Left lung (tissue), 10 donors: ENCODE results near the gene GCC2. TPM values are rescaled to one million over a fixed set of nuclear protein-coding genes. Genes with fewer than 3 reads are reported as not detected.
A peak's percentile ranks its signal among the peaks of the same experiment; 100 is the strongest.
"Not testable (repeated sequence)": the region's sequence is repeated elsewhere in the genome, so short reads cannot be mapped to it uniquely, and the experiment has no call there.

Experiments
- ATAC-seq: fragments of 200-7000 bp; cut with Tn5 transposase; one replicate; pipeline ENCODE4 v1.9.1; 2020; ENCODE audit warnings: moderate library complexity
- DNase-seq, 4 donors: peaks; one replicate each; pipeline ENCODE4 v3.0.0-alpha.2; 2013 to 2020
- H3K27ac ChIP-seq, 2 donors: fragments of 200-600 bp; sonication (generic) in 1 of 2; one replicate each; pipeline versions ENCODE4 v1.5.0 to v1.8.0; 2020 to 2021
- H3K27me3 ChIP-seq, 2 donors: fragments of 200-600 bp; sonication (generic) in 1 of 2; one replicate each; pipeline versions ENCODE4 v1.5.0 to v1.8.0; 2020 to 2021
- H3K36me3 ChIP-seq, 2 donors: fragments of 200-600 bp; sonication (generic) in 1 of 2; one replicate each; pipeline versions ENCODE4 v1.5.0 to v1.8.0; 2020 to 2021
- H3K4me1 ChIP-seq, 2 donors: fragments of 200-600 bp; one replicate each; pipeline ENCODE4 v1.8.0; 2021
- H3K4me3 ChIP-seq, 2 donors: fragments of 200-600 bp; sonication (generic) in 1 of 2; one replicate each; pipeline versions ENCODE4 v1.5.0 to v1.8.0; 2020 to 2021; ENCODE audit warnings: mild to moderate bottlenecking in 1 of 2
- H3K9me3 ChIP-seq, 2 donors: fragments of 200-600 bp; sonication (generic) in 1 of 2; one replicate each; pipeline versions ENCODE4 v1.5.0 to v1.8.0; 2020 to 2021
- intact Hi-C, 2 donors: fragments of 100-400 bp; cut with DNase I; formaldehyde crosslinking; loops; one replicate each; pipeline versions ENCODE4 v1.11.2 to v1.14.2; 2022
- polyA plus RNA-seq, 6 donors: library from polyadenylated mRNA; unstranded; fragments of 120-200 nt; gene quantifications; one replicate each; pipeline ENCODE4 v1.2.1, GENCODE V29; 2013; ENCODE audit not compliant: insufficient read length in 6 of 6
- total RNA-seq, 2 donors: library from RNA; stranded (reverse); fragmentation: NEBNext Ultra II Directional; extraction: Animal tissue kit (Norgen Biotek cat#: 25700); gene quantifications; one replicate each; pipeline ENCODE4 v1.2.1, GENCODE V29; 2021
- TF ChIP-seq, protein P1 (sequence below), 2 donors: fragments of 200-600 bp; sonication (generic) in 1 of 2; IDR thresholded peaks; one replicate each; pipeline versions ENCODE4 v1.5.0 to v1.8.0; 2021; ENCODE audit warnings: antibody characterized with exemption in 2 of 2
- donor health status: DM: no; HTN: yes; CAD: no.
- donor health status: DM: no; HTN: no; CAD: no.

Gene GCC2
- total and polyA plus RNA-seq, 8 donors: 35.0 to 78.4 (median 54.8) TPM

DNA sequence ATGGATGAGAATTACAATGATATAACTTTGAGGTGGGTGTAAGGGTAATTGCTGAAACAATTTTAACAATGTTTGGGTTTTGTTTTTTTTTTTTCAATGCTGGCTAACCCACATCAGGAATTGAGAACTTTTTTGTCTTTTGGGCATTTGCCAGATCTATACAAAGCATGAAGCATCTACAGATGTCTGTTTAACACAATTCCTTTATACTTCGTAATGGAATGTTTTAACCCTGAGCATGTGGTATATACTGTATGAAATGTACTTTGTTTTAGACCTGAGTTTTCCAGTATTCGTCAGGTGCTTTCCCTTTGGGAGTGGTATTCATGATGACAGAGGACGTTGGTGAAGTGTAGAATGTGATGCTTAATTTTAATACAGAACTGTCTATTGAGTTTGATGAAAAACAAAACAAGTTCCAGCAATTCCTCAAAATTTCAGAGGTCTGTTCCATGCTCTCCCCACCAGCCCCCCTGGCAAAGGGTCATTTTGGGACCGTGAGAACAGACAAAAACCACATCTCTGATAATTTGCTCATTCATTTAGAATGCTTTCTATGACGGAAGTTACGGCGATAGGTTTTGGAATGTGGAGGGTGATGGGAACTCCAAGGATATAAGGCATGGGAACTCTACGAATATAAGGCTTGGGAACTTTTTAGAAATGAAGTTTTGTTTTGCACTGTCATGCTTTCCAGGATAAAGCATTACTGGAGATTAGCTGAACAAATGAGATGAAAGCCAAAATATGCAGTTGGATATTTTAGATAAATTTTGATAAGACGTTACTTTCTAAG is 99.4 kb downstream of the GCC2 start:
- intact Hi-C loops: no loop called here
- Histone ChIP-seq H3K9me3 (no peaks in the 10 kb centered on the region), H3K27ac (no peak overlapping the region), H3K27me3 (no peaks in the 10 kb centered on the region), H3K4me3 (no peak overlapping the region), H3K4me1 (peaks cover 0 to 4% of the 10 kb centered on the region in 2 donors), H3K36me3 (no peaks in the 10 kb centered on the region)
- DNase-seq: no peak
- TF ChIP-seq, protein P1, sequence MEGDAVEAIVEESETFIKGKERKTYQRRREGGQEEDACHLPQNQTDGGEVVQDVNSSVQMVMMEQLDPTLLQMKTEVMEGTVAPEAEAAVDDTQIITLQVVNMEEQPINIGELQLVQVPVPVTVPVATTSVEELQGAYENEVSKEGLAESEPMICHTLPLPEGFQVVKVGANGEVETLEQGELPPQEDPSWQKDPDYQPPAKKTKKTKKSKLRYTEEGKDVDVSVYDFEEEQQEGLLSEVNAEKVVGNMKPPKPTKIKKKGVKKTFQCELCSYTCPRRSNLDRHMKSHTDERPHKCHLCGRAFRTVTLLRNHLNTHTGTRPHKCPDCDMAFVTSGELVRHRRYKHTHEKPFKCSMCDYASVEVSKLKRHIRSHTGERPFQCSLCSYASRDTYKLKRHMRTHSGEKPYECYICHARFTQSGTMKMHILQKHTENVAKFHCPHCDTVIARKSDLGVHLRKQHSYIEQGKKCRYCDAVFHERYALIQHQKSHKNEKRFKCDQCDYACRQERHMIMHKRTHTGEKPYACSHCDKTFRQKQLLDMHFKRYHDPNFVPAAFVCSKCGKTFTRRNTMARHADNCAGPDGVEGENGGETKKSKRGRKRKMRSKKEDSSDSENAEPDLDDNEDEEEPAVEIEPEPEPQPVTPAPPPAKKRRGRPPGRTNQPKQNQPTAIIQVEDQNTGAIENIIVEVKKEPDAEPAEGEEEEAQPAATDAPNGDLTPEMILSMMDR (IDR thresholded peaks at IDR 0.05): no peak
- no peak for ATAC-seq

DNA sequence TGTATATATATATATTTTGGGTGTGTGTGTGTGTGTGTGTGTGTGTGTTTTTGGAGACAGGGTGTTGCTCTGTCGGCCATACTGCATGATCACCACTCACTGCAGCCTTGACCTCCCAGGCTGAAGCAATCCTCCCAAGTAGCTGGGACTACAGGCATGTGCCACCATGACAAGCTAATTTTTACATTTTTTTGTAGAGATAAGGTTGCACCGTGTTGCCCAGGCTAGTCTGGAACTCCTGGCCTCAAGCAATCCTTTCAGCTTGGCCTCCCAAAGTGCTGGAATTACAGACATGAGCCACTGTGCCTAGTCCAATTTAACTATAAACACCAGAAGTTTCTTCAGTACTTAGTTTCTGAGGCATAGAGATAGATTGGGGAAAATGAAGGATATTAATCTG is 103.6 kb downstream of the GCC2 start:
- H3K4me1 ChIP-seq: peaks cover 0 to 9% of the 10 kb centered on the region in 2 donors
- no peak overlapping the region for H3K27ac ChIP-seq
- no peaks in the 10 kb centered on the region for H3K27me3 ChIP-seq
- ATAC-seq: no peak
- H3K36me3 ChIP-seq: no peaks in the 10 kb centered on the region
- TF ChIP-seq, protein P1 (IDR thresholded peaks at IDR 0.05): no peak
- no peak for DNase-seq
- intact Hi-C loops: no loop called here
- H3K9me3 ChIP-seq: no peaks in the 10 kb centered on the region
- no peak overlapping the region for H3K4me3 ChIP-seq

DNA sequence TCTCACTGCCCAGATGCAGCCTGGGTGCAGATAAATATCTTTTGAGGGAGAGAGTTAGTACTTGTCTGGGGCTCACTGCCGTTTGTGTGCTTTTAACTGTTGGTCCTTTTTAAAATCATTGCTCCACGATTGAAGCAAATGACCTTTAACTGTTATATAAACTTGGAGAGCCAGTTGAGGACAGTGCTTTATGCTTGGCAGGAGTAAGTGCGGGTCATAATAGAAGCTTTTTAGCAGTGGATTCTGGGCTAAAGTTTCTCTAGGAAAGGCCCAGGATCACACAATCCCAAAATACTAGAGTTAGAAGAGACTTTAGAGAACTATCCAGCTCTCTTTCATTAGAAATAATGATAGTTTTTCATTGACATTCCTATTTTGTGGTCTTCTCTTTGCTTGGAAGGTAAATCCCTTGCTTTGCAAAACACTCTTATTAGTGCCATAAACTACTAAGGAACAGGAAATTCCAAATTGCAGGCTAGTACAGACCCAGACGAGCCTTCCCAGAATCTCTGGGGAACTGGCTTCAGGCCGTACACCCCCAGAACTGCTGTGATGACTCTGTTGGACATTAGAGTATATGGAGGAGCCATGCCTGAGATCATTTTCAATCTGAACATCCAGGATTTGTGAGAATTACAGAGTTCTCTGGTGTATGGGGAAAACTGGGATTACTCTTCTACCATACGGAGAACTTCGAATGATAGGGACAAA is 104.4 kb downstream of the GCC2 start:
- ATAC-seq (peak; percentile 41), DNase-seq (peak in 1 of 4 donors; percentile 58)
- H3K9me3 ChIP-seq: no peaks in the 10 kb centered on the region
- intact Hi-C loops: no loop called here
- peak overlapping the region; percentile 33 to 60 for H3K27ac ChIP-seq
- TF ChIP-seq, protein P1 (IDR thresholded peaks at IDR 0.05): no peak
- no peaks in the 10 kb centered on the region for H3K27me3 ChIP-seq
- no peaks in the 10 kb centered on the region for H3K36me3 ChIP-seq
- H3K4me3 ChIP-seq: no peak overlapping the region
- peaks cover 0 to 9% of the 10 kb centered on the region in 2 donors for H3K4me1 ChIP-seq

DNA sequence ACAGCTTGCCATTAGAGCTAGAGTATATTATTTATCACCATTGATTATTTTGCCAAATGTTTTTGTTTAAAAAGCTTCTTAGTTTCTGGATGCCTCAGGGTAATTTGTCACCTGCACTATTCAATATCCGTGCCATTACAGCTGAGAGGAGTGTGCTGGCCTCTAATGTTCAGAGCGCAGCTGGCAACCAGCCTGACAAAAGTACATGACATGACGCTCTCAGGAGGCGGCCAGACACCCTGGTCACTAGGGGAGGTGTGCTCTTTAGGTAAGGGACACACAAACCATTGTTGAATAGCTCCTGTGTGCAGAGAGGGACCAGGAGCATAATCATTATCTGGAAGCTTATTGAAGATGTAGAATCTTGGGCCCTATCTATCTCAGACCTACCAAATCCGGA is 105.5 kb downstream of the GCC2 start:
- Histone ChIP-seq H3K36me3 (no peaks in the 10 kb centered on the region), H3K4me1 (peaks cover 0 to 9% of the 10 kb centered on the region in 2 donors), H3K4me3 (no peak overlapping the region), H3K9me3 (no peaks in the 10 kb centered on the region), H3K27ac (no peak overlapping the region), H3K27me3 (no peaks in the 10 kb centered on the region)
- TF ChIP-seq, protein P1 (IDR thresholded peaks at IDR 0.05): no peak
- intact Hi-C loops: no loop called here
- DNase-seq (no peak), ATAC-seq (no peak)

DNA sequence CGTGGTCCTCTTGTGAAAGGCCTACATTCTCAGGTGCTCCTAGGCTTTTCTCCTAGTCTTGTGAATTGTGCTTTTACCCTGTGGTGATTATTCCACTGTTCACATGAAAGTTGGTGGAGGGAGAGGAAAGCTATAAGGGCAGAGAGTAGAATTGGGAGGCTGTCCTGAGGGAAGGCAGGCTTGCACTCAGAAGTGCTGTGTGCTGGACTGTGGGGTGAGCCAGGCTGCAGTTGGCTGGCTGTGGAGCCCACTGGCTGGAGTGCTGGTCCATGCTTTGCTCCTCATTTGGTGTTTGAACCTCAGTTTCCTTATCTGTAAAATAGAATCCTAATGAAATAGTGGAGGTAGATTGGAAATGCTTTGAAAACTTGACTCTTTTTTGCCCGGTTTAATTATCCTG is 106.6 kb downstream of the GCC2 start:
- Histone ChIP-seq H3K9me3 (no peaks in the 10 kb centered on the region), H3K36me3 (no peaks in the 10 kb centered on the region), H3K27ac (no peak overlapping the region), H3K4me3 (no peak overlapping the region), H3K4me1 (peaks cover 0 to 9% of the 10 kb centered on the region in 2 donors), H3K27me3 (no peaks in the 10 kb centered on the region)
- no peak for ATAC-seq
- intact Hi-C loops: no loop called here
- TF ChIP-seq, protein P1 (IDR thresholded peaks at IDR 0.05): no peak
- no peak for DNase-seq

DNA sequence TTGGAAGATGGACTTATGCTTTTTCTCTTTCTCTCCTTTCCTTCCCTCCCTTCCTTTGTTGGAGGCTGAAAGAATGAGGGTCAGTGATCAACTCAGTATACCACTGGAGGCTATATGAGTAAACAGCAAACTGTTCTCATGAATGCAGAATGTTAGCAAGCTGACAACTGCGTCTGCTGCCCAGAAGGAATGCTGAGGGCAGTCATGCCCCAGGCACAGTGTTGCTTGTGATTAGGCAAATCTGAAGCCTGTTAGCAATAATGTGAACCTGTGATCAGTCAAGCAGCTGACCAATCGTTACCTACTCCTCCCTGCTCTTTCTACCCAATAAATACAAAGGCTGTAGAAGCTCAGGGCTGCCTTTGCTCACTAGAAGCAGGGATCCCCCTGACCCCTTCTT is 107.6 kb downstream of the GCC2 start:
- intact Hi-C loops, ATAC-seq, H3K27me3 ChIP-seq, H3K4me1 ChIP-seq, H3K36me3 ChIP-seq, DNase-seq, H3K9me3 ChIP-seq, H3K27ac ChIP-seq, H3K4me3 ChIP-seq: not testable (repeated sequence)
